NCI-H1436 (cell line): ENCODE measurements around the gene TRIM14.
"Not testable (repeated sequence)": the region's sequence is repeated elsewhere in the genome, so short reads cannot be mapped to it uniquely, and the experiment has no call there.

Source experiments
- DNase-seq: peaks from one replicate; lab custom pipeline; 2025; lab: John Stamatoyannopoulos, UW

Gene TRIM14

DNA sequence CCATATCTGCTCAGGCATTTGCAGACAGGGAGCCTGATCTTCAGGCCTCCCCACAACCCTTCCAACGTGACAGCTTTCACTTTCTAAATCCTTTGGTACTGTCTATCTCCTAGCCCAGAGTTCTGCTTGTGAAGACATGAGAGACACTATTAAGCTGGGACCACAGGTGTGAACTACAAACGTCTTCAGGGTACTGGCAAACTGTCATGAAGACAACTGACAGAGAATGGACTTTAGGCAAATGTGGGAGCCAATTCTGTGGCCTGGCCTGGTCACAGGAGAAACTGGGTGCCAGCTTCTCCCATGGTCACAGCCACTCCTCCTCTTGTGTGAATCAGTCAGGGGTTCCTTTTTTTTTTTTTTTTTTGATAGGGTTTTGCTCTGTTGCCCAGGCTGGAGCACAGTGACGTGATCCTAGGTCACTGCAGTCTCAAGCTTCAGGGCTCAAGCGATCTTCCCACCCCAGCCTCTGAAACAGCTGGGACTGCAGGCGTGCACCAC, 10.4 kb downstream of the TRIM14 start:
- no peak for DNase-seq

GRCh38 chr9:98107926-98108325, 11.1 kb downstream of the TRIM14 start:
- no peak for DNase-seq

- no peak for DNase-seq
These were observed 14.0 kb downstream of the TRIM14 start for GRCh38 chr9:98105006-98105405.

- no peak for DNase-seq
These were observed 14.6 kb downstream of the TRIM14 start for GRCh38 chr9:98104445-98104881.

DNA sequence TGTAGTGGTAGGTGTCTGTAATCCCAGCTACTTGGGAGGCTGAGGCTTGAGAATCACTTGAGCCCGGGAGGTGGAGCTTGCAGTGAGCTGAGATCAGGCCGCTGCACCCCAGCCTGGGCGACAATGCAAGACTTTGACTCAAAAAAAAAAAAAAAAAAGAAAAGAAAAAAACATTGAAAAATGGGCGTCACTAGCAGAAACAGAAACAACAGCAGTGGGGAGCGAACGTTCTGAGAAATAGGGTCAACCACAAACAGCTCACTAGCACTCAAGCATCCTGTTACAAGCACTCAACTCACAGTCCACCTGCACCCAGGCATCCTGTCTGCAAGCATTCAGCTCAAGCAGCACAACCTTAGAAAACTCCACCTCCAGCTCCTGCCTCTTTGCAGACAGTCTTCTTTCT, 17.2 kb downstream of the TRIM14 start:
- peak; percentile 13 for DNase-seq

DNA sequence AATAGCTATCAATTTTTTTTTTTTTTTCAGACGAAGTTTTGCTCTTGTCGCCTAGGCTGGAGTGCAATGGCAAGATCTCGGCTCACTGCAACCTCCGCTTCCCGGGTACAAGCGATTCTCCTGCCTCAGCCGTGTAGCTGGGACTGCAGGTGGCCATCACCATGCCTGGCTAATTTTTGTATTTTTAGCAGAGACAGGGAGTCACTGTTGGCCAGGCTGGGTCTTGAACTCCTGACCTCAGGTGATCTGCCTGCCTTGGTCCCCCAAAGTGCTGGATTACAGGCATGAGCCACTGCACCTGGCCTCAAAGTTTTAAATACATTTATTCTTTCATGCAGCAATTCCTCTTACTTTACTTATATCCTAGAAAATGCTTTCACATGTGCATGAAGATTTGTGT, 17.6 kb downstream of the TRIM14 start:
- no peak for DNase-seq

- no peak for DNase-seq
These were observed 18.6 kb downstream of the TRIM14 start for GRCh38 chr9:98100456-98100855.

DNA sequence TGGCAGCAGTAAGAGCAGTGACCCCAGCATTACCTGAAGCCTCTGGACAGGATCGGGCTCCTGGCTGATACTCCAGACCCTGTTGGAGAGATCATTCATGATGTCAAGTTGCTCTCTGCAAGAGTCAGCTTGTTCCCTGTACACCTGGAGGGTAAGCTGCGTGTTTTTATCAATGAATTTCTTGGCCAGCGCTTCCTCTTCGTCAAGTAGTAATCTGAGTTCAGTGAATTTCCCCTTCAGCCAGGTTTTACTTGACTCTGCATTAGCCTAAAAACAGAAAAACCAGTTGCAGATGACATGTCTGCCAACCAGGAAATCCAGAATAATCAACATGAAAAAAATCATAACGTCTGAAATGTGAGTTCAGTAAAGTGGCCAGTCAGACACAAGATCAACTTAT, 19.1 kb downstream of the TRIM14 start:
- no peak for DNase-seq

DNA sequence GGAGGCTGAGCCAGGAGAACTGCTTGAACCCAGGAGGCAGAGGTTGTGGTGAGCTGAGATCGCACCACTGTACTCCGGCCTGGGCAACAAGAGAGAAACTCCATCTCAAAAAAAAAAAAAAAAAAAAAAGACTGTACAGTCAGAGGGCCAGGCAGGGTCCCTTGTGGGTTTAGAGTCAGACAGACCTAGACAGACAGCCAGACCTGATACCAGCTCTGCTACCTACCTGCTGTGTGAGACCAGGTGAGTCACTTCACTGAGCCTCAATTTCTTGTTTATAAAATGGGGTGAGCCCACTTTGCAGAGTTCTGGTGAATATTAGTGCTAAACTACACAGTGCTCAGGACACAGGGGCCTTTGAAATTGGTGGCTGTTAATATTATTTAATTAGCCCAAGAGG, 19.7 kb downstream of the TRIM14 start:
- no peak for DNase-seq

GRCh38 chr9:98097836-98098235, 21.2 kb downstream of the TRIM14 start:
- no peak for DNase-seq

DNA sequence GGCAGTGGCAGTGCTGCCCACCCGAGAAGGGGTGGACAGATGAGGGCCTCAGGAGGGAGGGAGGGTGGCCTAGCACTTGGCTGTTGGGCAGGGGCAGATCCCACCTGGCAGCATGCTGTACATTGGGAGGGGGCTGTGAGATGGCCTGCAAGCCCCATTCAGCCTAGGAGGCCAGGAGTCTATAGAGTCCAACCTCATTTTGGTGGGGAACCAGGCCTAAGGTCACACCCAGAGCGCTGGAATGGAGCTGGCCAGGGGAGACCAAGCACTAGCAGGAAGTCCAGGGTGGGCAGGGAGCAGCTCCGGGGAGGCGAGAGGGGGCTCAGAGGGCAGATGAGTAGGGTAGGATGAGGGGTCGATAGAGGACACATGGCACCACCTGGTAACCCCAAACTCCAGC, 22.9 kb downstream of the TRIM14 start:
- DNase-seq: no peak

- DNase-seq: no peak
These were observed 23.6 kb downstream of the TRIM14 start for GRCh38 chr9:98095401-98095800.

DNA sequence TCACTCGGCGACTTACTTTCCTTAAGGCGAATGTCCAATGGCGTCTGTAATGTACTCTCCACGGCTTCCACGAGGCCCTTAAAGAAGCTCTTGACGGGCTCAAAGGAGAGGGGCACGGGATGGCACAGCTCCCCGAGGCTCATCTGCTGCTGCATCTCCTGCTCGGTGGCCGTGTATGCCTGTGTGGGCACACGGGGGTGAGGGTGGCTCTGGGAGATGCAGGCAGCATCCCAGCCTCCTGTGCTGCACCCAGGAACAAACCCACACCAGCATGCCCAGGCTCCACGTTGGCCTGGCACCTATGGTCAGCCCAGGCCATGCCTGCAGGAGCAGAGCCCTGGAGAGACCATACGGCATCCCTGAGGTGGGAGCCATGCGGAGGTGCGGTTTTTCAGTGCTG, 24.2 kb downstream of the TRIM14 start:
- DNase-seq: no peak

- no peak for DNase-seq
These were observed 24.7 kb downstream of the TRIM14 start for GRCh38 chr9:98094316-98094715.

DNA sequence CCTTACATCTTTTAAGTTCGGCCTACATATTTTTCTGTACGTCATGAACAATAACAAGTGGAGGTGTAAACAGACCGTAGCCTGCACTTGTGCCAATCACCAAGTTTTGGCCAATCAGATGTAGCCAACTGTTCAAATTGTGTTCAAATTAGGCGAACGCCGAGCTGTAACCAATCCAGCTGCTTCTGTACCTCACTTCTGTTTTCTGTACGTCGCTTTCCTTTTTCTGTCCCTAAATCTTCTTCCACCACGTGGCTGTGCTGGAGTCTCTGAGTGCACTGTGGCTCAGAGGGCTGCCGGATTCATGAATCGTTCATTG, 26.4 kb downstream of the TRIM14 start:
- DNase-seq: no peak

DNA sequence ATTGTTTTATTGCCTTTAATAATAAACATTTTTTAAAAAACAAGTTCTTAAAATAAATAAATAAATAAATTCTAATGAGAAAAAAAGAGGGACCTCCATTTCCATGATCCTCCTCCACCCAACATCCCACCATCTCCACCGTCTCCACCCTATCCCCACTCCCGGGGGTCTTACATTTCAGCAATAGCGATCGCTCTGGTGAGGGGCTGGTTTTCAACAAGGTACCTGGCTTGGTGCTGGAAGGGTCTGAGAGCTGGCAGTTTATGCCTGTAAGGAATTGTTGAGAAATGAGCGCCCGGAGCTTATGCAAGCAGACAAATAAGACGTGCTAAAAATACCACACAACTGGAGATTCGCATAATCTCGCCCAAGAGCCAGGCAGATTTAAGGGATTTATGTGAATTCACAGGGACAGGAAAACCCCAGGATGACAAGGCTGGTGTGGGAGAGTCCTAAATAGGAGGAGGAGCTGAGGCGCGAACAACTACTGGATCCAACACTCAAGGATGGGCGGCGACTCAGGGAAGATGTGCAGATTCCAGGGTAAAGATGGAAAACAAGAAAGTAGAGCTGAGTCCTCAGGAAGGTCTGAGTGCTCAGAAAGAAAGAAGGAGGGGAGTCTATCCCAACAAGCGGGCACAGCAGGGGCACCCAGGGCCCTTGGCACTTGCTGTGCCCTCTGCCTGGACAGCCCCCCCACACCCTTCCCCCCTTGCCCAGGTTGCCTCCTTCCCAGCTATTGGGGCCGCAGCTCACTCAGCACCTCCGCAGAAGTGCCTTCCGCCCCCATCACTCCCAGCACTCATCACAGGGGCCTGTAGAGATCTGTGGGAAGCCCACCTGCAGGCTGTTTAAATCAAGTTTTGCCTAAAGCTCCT, 27.0 kb downstream of the TRIM14 start:
- no peak for DNase-seq

DNA sequence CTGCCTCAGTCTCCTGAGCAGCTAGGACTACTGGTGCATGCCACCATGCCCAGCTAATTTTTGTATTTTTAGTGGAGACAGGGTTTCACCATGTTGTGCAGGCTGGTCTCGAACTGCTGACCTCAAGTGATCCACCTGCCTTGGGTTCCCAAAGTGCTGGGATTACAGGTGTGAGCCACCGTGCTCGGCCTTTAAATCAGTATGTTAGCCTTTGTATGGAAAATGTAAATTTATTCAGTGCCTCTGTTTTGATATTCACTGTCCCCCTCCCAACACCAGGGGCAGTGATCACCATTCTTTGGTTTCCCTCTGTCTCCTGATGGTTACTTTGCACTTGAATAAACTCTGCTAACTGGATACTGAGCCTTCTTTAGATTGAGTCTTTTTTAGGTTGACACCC, 28.3 kb downstream of the TRIM14 start:
- not testable (repeated sequence) for DNase-seq

GRCh38 chr9:98087420-98088354, 31.3 kb downstream of the TRIM14 start:
- no peak for DNase-seq

DNA sequence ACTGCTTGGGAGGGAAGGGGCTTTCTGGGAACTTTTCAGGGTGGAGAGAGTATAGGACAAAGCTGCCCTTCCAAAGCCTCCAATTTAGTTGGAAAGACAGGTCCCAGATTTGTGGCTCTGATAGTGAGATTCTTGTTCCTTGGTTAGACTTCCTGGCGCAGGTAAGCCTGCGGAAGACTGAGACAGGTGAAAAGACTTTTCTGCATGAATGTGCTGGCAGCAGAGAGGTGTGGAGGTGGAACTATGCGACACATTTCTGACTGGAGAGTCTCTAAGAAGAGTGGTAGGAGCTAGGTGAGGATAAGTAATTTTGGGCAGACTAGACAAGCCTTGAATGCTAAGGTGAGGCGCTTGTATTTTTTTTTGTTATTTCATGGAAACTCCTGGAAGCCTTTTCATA, 32.6 kb downstream of the TRIM14 start:
- no peak for DNase-seq

DNA sequence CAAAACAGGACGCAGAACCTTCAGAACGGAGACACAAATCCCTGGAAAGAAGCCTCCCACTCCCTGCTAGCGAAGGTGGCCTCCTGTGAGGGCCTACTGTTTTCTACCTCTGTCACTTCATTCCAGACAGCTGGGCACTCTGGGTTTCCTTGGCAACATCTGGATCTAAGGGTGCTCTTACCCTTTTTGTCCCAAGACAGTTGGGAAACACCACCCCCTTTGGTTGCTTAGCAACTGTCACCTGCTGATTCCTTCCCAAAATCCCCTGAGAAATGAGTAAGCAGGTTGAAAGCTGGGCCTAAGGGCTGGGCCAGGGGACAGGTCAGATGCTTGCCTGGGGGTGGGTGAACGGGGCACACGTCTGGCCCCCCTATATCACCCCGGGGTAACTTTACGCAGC, 33.1 kb downstream of the TRIM14 start:
- DNase-seq: peak; percentile 79

DNA sequence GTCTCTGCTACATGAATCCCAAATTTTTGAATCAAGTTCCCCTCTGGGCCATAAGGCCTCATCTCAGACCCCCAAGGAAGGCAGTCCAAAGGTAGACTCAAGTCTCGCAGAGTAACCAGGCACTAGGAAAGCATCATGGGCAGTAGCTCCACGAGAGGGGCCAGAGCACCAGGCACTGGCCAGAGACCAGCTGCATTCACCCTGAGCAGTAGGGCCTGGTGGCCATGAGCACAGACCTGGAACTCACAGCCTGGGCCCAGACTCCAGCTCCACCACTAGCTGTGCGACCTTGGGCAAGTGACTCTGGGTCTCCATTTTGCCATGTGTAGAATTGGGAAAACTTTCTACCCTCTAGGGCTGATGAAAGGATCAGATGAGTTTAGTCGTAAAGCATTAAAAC, 34.0 kb downstream of the TRIM14 start:
- DNase-seq: no peak

GRCh38 chr9:98084396-98084795, 34.6 kb downstream of the TRIM14 start:
- DNase-seq: no peak
